Measurements from ENCODE around the gene SORL1.

Gene SORL1

DNA sequence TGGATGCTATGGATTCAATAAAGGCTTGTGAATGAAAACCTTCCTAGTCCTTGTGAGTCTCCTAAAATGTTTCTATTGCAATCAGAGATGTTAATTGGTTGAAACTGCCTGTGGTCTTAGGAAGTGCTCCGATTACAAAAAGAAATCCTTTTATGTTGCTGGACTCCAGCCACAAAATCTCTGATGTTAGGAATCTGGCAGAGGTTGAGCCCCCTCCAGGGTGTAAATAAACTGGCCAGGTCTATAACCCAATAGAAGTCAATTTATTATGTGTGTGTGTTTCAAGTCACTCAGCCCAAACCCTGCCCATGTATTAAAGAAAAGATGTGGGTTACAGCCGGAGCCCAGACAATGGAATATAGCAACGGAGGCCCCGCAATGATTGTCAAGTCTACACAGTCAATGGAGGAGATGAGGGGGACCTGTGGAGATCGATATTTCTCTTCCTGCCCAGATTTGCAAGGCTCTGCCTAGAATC lies 218.7 kb downstream of the SORL1 start:
- no peak for DNase-seq

DNA sequence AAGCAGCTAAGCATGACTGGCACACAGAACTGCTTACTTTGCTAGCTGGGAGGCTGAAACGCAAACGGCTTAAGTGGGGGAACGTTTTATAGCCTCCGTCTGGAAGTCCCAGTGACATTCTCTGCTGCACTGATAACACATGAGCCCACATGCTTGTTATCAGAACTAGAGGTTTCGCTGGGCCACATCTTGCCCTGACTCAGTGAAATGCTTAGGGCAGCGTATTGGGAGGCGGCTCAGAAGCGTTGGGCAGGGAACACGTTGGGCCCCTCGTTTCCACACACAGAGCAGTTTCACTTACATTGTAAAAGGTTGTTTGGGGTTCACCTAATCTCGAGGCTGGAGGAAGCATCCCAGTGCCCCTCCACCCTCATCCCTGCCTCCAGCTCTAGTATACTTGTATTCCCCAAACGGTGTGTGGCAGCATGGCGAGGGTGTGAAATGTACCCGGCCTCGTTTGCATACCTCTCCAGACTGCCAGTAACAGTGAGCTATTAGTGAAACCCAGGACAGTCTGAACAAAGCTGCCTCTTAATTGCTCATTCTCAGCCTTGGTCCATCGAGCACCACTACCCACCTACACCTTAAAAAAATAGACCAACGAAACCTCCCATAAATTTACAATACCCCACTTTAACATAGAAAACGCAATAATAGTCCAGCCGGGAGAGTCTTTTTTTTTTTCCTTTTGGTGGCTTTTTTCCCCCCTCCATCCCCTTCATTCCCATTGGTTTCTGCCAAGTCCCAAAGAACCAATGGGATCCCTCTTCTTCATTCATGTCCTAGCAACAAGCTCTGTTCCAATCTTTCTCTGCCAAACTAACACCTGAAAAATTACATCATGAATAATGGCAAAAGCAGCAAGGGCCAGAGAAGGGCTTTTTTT lies 219.4 kb downstream of the SORL1 start:
- no peak for DNase-seq

DNA sequence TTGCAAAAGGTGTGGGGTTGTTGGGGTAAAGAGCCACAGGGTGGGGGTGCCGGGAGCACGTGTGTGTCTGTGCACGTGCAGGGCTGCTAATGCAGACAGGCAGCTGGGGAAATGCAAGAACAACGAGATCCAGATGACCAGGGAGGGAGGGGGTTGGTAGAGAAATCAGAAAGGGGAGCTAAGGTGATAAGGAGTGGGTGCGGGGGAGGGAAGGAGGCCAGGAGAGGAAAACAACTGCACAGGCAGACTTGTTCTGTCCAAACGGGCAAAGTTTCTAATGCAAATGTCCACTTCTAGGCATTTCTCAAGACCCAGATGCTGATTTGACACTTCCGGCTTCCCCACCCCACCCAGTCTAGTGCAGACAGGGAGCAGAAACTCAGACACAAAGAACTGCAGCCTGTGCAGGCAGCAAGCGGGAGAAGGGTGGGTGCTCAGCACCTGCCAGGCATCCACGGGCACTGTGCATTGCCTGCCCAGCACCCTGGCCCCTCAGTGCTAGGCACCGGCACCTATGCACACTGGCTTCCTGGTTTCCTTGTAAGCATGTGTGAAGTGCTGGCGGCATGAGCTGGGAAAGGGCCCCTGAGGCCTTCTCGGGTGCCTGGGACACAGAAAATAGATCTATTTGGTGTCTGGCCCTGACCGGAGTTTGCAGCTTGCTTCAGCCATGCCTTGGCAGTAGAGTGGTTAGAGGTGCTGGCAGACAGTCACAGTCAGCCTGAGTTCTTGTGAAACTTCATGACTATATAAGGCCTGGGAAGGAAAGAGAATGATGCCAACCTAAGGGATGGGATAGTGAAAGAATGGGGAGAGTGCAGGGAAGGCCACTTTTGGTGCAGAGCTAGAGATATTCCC lies 220.7 kb downstream of the SORL1 start:
- DNase-seq: no peak

DNA sequence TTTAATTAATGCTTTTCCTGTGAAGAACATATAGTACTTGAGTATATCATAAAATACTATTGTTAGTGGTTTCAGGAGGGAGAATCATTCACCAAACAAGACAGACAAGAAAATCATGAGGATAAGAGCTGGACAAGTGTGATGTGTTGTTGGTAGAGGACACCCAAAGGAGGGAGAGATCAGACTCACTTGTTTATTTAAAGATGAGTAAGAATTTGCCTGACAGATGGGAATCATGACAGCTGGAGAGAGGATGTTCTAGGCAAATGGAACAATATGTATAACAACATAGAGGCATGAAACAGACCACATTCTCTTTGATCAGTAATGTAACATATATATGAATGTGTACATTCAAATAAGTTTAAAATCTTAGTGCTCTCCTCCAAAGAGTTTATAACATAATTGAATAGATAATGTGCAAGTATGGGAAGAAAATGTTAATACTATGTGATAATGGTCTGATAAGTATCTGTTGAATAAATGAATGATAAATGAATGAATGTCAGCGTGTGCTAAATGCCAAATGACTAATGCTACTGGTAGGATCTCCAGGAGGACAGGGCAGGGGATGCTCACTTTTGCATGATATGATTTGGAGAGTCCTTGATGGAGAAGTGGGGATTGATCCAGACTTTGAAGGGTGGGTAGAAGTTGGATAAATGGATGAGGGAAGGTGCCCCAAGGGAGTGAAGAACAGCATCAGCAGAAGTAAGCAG lies 229.6 kb downstream of the SORL1 start:
- DNase-seq: no peak

All from CD4-positive, alpha-beta T cell treated with Interleukin-15 for 1 hour (primary cell).